GM21423 (cell line): Measurements from ENCODE around the gene OBSCN.

Source experiments
- ATAC-seq: cut with Tn5 transposase; IDR thresholded peaks from one replicate; pipeline ENCODE4 v1.9.1; 2021; ENCODE audit warnings: mild to moderate bottlenecking, moderate library complexity; ENCODE audit not compliant: unreplicated experiment

OBSCN gene

GRCh38 chr1:228408869-228409805, 201.3 kb downstream of the OBSCN start:
- ATAC-seq = no peak

GRCh38 chr1:228410015-228410414, 202.2 kb downstream of the OBSCN start:
- no peak for ATAC-seq

- ATAC-seq = no peak
Measured at GRCh38 chr1:228410671-228411070, 202.8 kb downstream of the OBSCN start.

GRCh38 chr1:228411121-228411520, 203.3 kb downstream of the OBSCN start:
- no peak for ATAC-seq

- ATAC-seq = no peak
Measured at GRCh38 chr1:228411548-228412430, 203.9 kb downstream of the OBSCN start.

GRCh38 chr1:228413241-228414010, 205.6 kb downstream of the OBSCN start:
- no peak for ATAC-seq

- no peak for ATAC-seq
Measured at GRCh38 chr1:228414511-228415211, 206.8 kb downstream of the OBSCN start.

GRCh38 chr1:228415221-228415620, 207.4 kb downstream of the OBSCN start:
- ATAC-seq = no peak

- no peak for ATAC-seq
Measured at GRCh38 chr1:228415853-228416216, 208.0 kb downstream of the OBSCN start.

- ATAC-seq = no peak
Measured at GRCh38 chr1:228416217-228416933, 208.5 kb downstream of the OBSCN start, which contains the start of gene TRIM17. Gene TRIM17 (minus strand): TSS chr1:228416861. CDS start chr1:228415072, 1,789 bp downstream.

GRCh38 chr1:228417061-228417460, 209.2 kb downstream of the OBSCN start:
- ATAC-seq = no peak

- ATAC-seq = no peak
Measured at GRCh38 chr1:228417483-228418203, 209.8 kb downstream of the OBSCN start.

GRCh38 chr1:228420968-228421826, 213.4 kb downstream of the OBSCN start:
- ATAC-seq = no peak

GRCh38 chr1:228423404-228424053, 215.7 kb downstream of the OBSCN start:
- ATAC-seq = no peak

GRCh38 chr1:228424685-228425660, 217.1 kb downstream of the OBSCN start:
- ATAC-seq = no peak

GRCh38 chr1:228426518-228427175, 218.8 kb downstream of the OBSCN start:
- ATAC-seq = no peak
